A549 (cell line): Measurements from ENCODE around the gene BABAM2. TPM values are rescaled to one million over a fixed set of nuclear protein-coding genes. Genes with fewer than 3 reads are reported as not detected.
A peak's percentile ranks its signal among the peaks of the same experiment; 100 is the strongest.

ENCODE experiments used
- ATAC-seq, 2 experiments: fragments of 200-7000 bp in 1 of 2; fragments of >200 bp in 1 of 2; cut with Nextera tagmentation in 1 of 2; cut with Tn5 transposase in 1 of 2; 3 replicates each; pipeline versions ENCODE4 v1.8.0 to v1.9.1; 2018 to 2020; ENCODE audit warnings: mild to moderate bottlenecking in 1 of 2, moderate library complexity in 1 of 2
- CTCF ChIA-PET: fragments of 300-600 bp; sonication (Branson Sonifier 250); formaldehyde crosslinking; extraction: SDS; loops from one replicate; lab custom pipeline; 2021; ENCODE audit warnings: antibody characterized with exemption, inconsistent platforms; lab: Yijun Ruan, JAX
- POLR2A ChIA-PET: fragments of 350-600 bp; formaldehyde crosslinking; extraction: SDS; loops from one replicate; lab custom pipeline; 2021; ENCODE audit warnings: antibody characterized with exemption, inconsistent platforms; lab: Yijun Ruan, JAX
- DNase-seq, 2 experiments: peaks; one replicate each; pipeline versions ENCODE4 v3.0.0 to v3.0.0-alpha.2; 2011 to 2016; ENCODE audit warnings: low read depth in 1 of 2, low spot score in 1 of 2
- FAIRE-seq: peaks from 2 replicates; lab custom pipeline; 2011; peaks lifted over from hg19 to GRCh38; lab: Jason Lieb, UNC
- H3K27ac ChIP-seq, 2 experiments: fragments of >200 bp; sonication (Bioruptor Twin); formaldehyde crosslinking; 3 replicates each; pipeline ENCODE4 v1.5.1; 2016 to 2017
- H3K4me1 ChIP-seq: fragments of >200 bp; sonication (Bioruptor Twin); formaldehyde crosslinking; 3 replicates; pipeline ENCODE4 v1.6.1; 2016
- H3K4me2 ChIP-seq: fragments of >200 bp; sonication (Bioruptor Twin); formaldehyde crosslinking; 3 replicates; pipeline ENCODE4 v1.6.1; 2016
- H3K4me3 ChIP-seq: fragments of >200 bp; sonication (Bioruptor Twin); formaldehyde crosslinking; 3 replicates; pipeline ENCODE4 v1.5.1; 2016
- H3K9me3 ChIP-seq: fragments of >200 bp; sonication (Bioruptor Twin); formaldehyde crosslinking; 3 replicates; pipeline ENCODE4 v1.6.1; 2016
- BHLHE40 ChIP-seq: IDR thresholded peaks from 2 replicates; pipeline ENCODE4 v1.6.1; 2012; ENCODE audit warnings: low read depth, low read length, inconsistent platforms
- E2F6 ChIP-seq: IDR thresholded peaks from 2 replicates; pipeline ENCODE4 v1.6.1; 2012; ENCODE audit warnings: low read depth, borderline replicate concordance
- ESRRA ChIP-seq: fragments of 150-350 bp; IDR thresholded peaks from 2 replicates; pipeline ENCODE4 v1.6.1; 2014; ENCODE audit warnings: mild to moderate bottlenecking, low read length, borderline replicate concordance
- FOSB ChIP-seq: fragments of 250-450 bp; sonication (Bioruptor Pico); IDR thresholded peaks from 2 replicates; pipeline ENCODE4 v1.5.0; 2020; ENCODE audit warnings: mild to moderate bottlenecking, moderate library complexity
- FOSL2 ChIP-seq, 2 experiments: fragments of 450-650 bp in 1 of 2; fragments of >200 bp in 1 of 2; sonication (Bioruptor Twin) in 1 of 2; formaldehyde crosslinking; IDR thresholded peaks; 2 replicates each; pipeline versions ENCODE4 v1.5.0 to v1.6.1; 2016 to 2020; ENCODE audit warnings: mild to moderate bottlenecking in 1 of 2, moderate library complexity in 1 of 2
- GATA3 ChIP-seq: IDR thresholded peaks from 2 replicates; pipeline ENCODE4 v1.6.1; 2012; ENCODE audit warnings: borderline replicate concordance
- HDAC2 ChIP-seq: fragments of 200-600 bp; sonication (generic); IDR thresholded peaks from 2 replicates; pipeline ENCODE4 v1.6.1; 2016
- JUN ChIP-seq, 2 experiments: fragments of >200 bp; sonication (Bioruptor Twin); formaldehyde crosslinking; IDR thresholded peaks; 2 replicates in 1 of 2; 3 replicates in 1 of 2; pipeline ENCODE4 v1.6.1; 2016 to 2017
- MAFK ChIP-seq: fragments of 450-650 bp; IDR thresholded peaks from 2 replicates; pipeline ENCODE4 v1.6.1; 2014; ENCODE audit not compliant: partially characterized antibody
- MAX ChIP-seq: IDR thresholded peaks from 2 replicates; pipeline ENCODE4 v1.6.1; 2012
- NFE2L2 ChIP-seq: fragments of 150-350 bp; conservative IDR thresholded peaks from 2 replicates; pipeline ENCODE4 v1.6.1; 2014; ENCODE audit warnings: low read length
- PBX3 ChIP-seq: IDR thresholded peaks from 2 replicates; pipeline ENCODE4 v1.6.1; 2012
- POLR2AphosphoS2 ChIP-seq: conservative IDR thresholded peaks from 2 replicates; pipeline ENCODE4 v1.6.1; 2012; ENCODE audit warnings: low read length, improper control_type of control experiment, inconsistent platforms
- REST ChIP-seq: fragments of 200-600 bp; sonication (generic); IDR thresholded peaks from 2 replicates; pipeline ENCODE4 v1.6.1; 2016; ENCODE audit warnings: antibody characterized with exemption, mild to moderate bottlenecking, moderate library complexity
- RFX5 ChIP-seq: fragments of 450-650 bp; IDR thresholded peaks from 2 replicates; pipeline ENCODE4 v1.7.1; 2014; ENCODE audit warnings: antibody characterized with exemption, mild to moderate bottlenecking, moderate library complexity
- SMC3 ChIP-seq: fragments of >200 bp; sonication (Bioruptor Twin); formaldehyde crosslinking; IDR thresholded peaks from 3 replicates; pipeline ENCODE4 v1.6.1; 2018; ENCODE audit warnings: inconsistent platforms
- SREBF2 ChIP-seq: fragments of 450-650 bp; IDR thresholded peaks from 2 replicates; pipeline ENCODE4 v1.6.1; 2014; ENCODE audit warnings: mild to moderate bottlenecking, moderate library complexity
- TFCP2L1 ChIP-seq: fragments of 250-450 bp; sonication (Bioruptor Pico); IDR thresholded peaks from 2 replicates; pipeline ENCODE4 v1.5.0; 2021; ENCODE audit warnings: mild to moderate bottlenecking
- USF2 ChIP-seq: fragments of 450-650 bp; IDR thresholded peaks from 2 replicates; pipeline ENCODE4 v1.6.1; 2014; ENCODE audit warnings: antibody characterized with exemption
- ZC3H11A ChIP-seq: fragments of 450-650 bp; IDR thresholded peaks from 2 replicates; pipeline ENCODE4 v1.6.1; 2014; ENCODE audit warnings: antibody characterized with exemption, mild to moderate bottlenecking
- ZFP36 ChIP-seq: fragments of 450-650 bp; IDR thresholded peaks from 2 replicates; pipeline ENCODE4 v1.6.1; 2014; ENCODE audit warnings: borderline replicate concordance; ENCODE audit not compliant: partially characterized antibody
- ZNF302 ChIP-seq: fragments of 250-450 bp; sonication (Bioruptor Pico); IDR thresholded peaks from 2 replicates; pipeline ENCODE4 v1.9.0; 2021; ENCODE audit warnings: inconsistent platforms, mild to moderate bottlenecking, moderate library complexity
- WGBS: methylation state at CpG from one replicate; pipeline ENCODE4 v1.1.6; 2017; ENCODE audit errors: missing lambda C conversion rate; 5-methylcytosine and 5-hydroxymethylcytosine counted together
- polyA plus RNA-seq, 4 experiments: library from polyadenylated mRNA; depleted of rRNA in 3 of 4; stranded (reverse); fragments of >200 nt; fragmentation: RNase III in 1 of 4; extraction: RNeasy Plus Mini Kit Qiagen cat#74134 plus additional on column Dnase treatment in 1 of 4; gene quantifications; 2 replicates in 3 of 4; 3 replicates in 1 of 4; pipeline ENCODE4 v1.2.3, GENCODE V29; 2011 to 2017

BABAM2 gene
- polyA plus RNA-seq, 2 of the 4 experiments (the other 2 are of a cell fraction): 53.7 to 78.4 TPM

- no peak for TF ChIP-seq HDAC2
- 0 out of 2 replicates have a peak, but pooled peaks have one; percentile 23 for TF ChIP-seq FOSL2 (IDR thresholded peaks at IDR 0.05)
- 0 out of 2 replicates have a peak, but pooled peaks have one; percentile 26 for TF ChIP-seq FOSL2 (CRISPR knock-in tag; IDR thresholded peaks at IDR 0.05)
- no peak for TF ChIP-seq TFCP2L1
Observed at GRCh38 chr2:27959496-27959895, 69.0 kb downstream of the BABAM2 start (continued).

- WGBS: 33% methylated on average over 4 of the region's 4 CpGs
- ATAC-seq (peak; percentile 36 to 58; a peak in 3 of 6 replicates), DNase-seq (no peak), FAIRE-seq (peak; percentile 97)
- TF ChIP-seq SREBF2: no peak
- TF ChIP-seq FOSB: no peak
- no peak for TF ChIP-seq ZNF302 (CRISPR knock-in tag)
- TF ChIP-seq BHLHE40: no peak
- TF ChIP-seq REST: no peak
- no peak for TF ChIP-seq ZFP36
- TF ChIP-seq JUN (IDR thresholded peaks at IDR 0.05): peak in 1 of 2 experiments; percentile 23; a peak in 1 of 5 replicates
- no peak for TF ChIP-seq USF2
- no peak for TF ChIP-seq NFE2L2
- TF ChIP-seq RFX5: no peak
- TF ChIP-seq MAX: 0 out of 2 replicates have a peak, but pooled peaks have one; percentile 36
- TF ChIP-seq MAFK: peak; percentile 46
- TF ChIP-seq PBX3: no peak
- no peak for TF ChIP-seq POLR2AphosphoS2
- TF ChIP-seq SMC3: no peak; the same call in 2 of the 3 replicates
- TF ChIP-seq ZC3H11A: no peak
- TF ChIP-seq ESRRA: no peak
- no peak for TF ChIP-seq HDAC2
- TF ChIP-seq E2F6: no peak
- TF ChIP-seq GATA3: no peak; the same call in 1 of the 2 replicates
- H3K9me3 ChIP-seq: peaks cover 13% of the 10 kb centered on the region; the same call in 1 of the 3 replicates
- ChIA-PET POLR2A (interaction anchor here (1.1 kb wide), 1 partner anchor 430 kb away, joined by 6 read pairs; no protein-coding TSS in a partner anchor), CTCF (interaction anchor here (0.5 to 1.5 kb wide), 5 partner anchors 11 to 484 kb away, joined by 3 to 4 read pairs (median 3); no protein-coding TSS in a partner anchor)
- H3K4me2 ChIP-seq: peak overlapping the region; percentile 80
- peak overlapping the region; percentile 19; the same call in 1 of the 3 replicates for H3K4me3 ChIP-seq
- H3K4me1 ChIP-seq: peaks cover 76% of the 10 kb centered on the region
- peak overlapping the region; percentile 80 to 93 for H3K27ac ChIP-seq
Observed at GRCh38 chr2:27960237-27960912, 69.8 kb downstream of the BABAM2 start.
